Smooth muscle cell (in vitro differentiated cells): ENCODE measurements around the gene PRKCH. TPM values are rescaled to one million over a fixed set of nuclear protein-coding genes. Genes with fewer than 3 reads are reported as not detected.

Experiments
- DNase-seq: peaks from one replicate; lab custom pipeline; 2025; ENCODE audit not compliant: unreplicated experiment; lab: John Stamatoyannopoulos, UW
- H2AFZ ChIP-seq: fragments of 200-600 bp; sonication (generic); 2 replicates; pipeline ENCODE4 v1.6.0; 2016; ENCODE audit warnings: antibody characterized with exemption, low read depth, mild to moderate bottlenecking
- H3F3A ChIP-seq: fragments of 200-600 bp; sonication (generic); 2 replicates; pipeline ENCODE4 v1.6.0; 2017; ENCODE audit warnings: antibody characterized with exemption, low read depth
- H3K27ac ChIP-seq: fragments of 200-600 bp; sonication (generic); 2 replicates; pipeline ENCODE4 v1.5.1; 2016; ENCODE audit warnings: low read depth, mild to moderate bottlenecking
- H3K27me3 ChIP-seq: fragments of 200-600 bp; sonication (generic); 2 replicates; pipeline ENCODE4 v1.6.1; 2016; ENCODE audit warnings: low read depth, mild to moderate bottlenecking
- H3K36me3 ChIP-seq: fragments of 200-600 bp; sonication (generic); 2 replicates; pipeline ENCODE4 v1.5.1; 2016; ENCODE audit warnings: low read depth
- H3K4me1 ChIP-seq: fragments of 200-600 bp; sonication (generic); 2 replicates; pipeline ENCODE4 v1.5.1; 2016; ENCODE audit warnings: low read depth
- H3K4me2 ChIP-seq: fragments of 200-600 bp; sonication (generic); 2 replicates; pipeline ENCODE4 v1.6.0; 2016; ENCODE audit warnings: mild to moderate bottlenecking
- H3K4me3 ChIP-seq: fragments of 200-600 bp; sonication (generic); 2 replicates; pipeline ENCODE4 v1.5.1; 2016; ENCODE audit warnings: mild to moderate bottlenecking
- H3K79me2 ChIP-seq: fragments of 200-600 bp; sonication (generic); 2 replicates; pipeline ENCODE4 v1.6.0; 2016; ENCODE audit warnings: low read depth, mild to moderate bottlenecking
- H3K9ac ChIP-seq: fragments of 200-600 bp; sonication (generic); 2 replicates; pipeline ENCODE4 v1.6.0; 2016; ENCODE audit warnings: low read depth
- H3K9me3 ChIP-seq: fragments of 200-600 bp; sonication (generic); replicated peaks from 2 replicates; pipeline ENCODE4 v1.5.1; 2016; ENCODE audit warnings: low read depth
- H4K20me1 ChIP-seq: fragments of 200-600 bp; sonication (generic); 2 replicates; pipeline ENCODE4 v1.6.0; 2016; ENCODE audit warnings: low read depth
- WGBS: methylation state at CpG from one replicate; pipeline ENCODE4 v1.1.7; 2016; ENCODE audit warnings: low lambda C conversion rate; 5-methylcytosine and 5-hydroxymethylcytosine counted together
- polyA plus RNA-seq: library from polyadenylated mRNA; unstranded; fragments of >200 nt; fragmentation: Nextera tagmentation; extraction: Ambion mirVana; gene quantifications from 2 replicates; pipeline ENCODE4 v1.2.1, GENCODE V29; 2016
- total RNA-seq: library from RNA; depleted of rRNA; stranded (reverse); fragments of >200 nt; gene quantifications from 2 replicates; pipeline ENCODE4 v1.2.3, GENCODE V29; 2014
- TF ChIP-seq, protein P1 (sequence below): fragments of 200-600 bp; sonication (generic); IDR thresholded peaks from 2 replicates; pipeline ENCODE4 v1.5.1; 2017; ENCODE audit warnings: borderline replicate concordance, mild to moderate bottlenecking, antibody characterized with exemption; ENCODE audit not compliant: insufficient read depth, poor library complexity, severe bottlenecking

PRKCH gene
- total and polyA plus RNA-seq, 2 experiments from 2014 or later, result 1.5 to 7.6 TPM

DNA sequence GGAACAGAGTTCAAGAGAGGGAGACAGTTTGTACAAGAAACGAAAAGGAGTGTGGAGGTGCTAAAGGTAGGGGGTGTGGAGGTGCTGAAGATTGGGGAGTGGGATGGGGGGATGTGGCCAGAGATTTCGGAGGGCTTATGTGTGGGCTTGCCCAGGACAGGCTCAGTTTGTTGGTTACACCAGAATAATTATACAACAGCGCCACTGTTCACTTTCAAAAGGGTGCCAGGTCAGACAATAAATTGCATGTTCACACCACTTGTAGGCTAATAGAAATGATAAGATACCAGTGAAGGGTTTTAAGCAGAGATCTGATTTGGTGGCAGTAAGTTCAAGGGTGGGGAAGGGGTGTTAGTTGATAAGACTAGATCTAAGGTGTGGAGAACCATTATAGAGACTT lies 75.3 kb downstream of the PRKCH start:
- peaks cover 4% of the 10 kb centered on the region for H3K4me1 ChIP-seq
- H2AFZ ChIP-seq, result no peak overlapping the region
- no peaks in the 10 kb centered on the region for H3K9me3 ChIP-seq
- no peak overlapping the region for H3K4me3 ChIP-seq
- H3K27me3 ChIP-seq, result no peaks in the 10 kb centered on the region
- H3K36me3 ChIP-seq, result no peaks in the 10 kb centered on the region
- H3K9ac ChIP-seq, result no peak overlapping the region
- TF ChIP-seq, protein P1, sequence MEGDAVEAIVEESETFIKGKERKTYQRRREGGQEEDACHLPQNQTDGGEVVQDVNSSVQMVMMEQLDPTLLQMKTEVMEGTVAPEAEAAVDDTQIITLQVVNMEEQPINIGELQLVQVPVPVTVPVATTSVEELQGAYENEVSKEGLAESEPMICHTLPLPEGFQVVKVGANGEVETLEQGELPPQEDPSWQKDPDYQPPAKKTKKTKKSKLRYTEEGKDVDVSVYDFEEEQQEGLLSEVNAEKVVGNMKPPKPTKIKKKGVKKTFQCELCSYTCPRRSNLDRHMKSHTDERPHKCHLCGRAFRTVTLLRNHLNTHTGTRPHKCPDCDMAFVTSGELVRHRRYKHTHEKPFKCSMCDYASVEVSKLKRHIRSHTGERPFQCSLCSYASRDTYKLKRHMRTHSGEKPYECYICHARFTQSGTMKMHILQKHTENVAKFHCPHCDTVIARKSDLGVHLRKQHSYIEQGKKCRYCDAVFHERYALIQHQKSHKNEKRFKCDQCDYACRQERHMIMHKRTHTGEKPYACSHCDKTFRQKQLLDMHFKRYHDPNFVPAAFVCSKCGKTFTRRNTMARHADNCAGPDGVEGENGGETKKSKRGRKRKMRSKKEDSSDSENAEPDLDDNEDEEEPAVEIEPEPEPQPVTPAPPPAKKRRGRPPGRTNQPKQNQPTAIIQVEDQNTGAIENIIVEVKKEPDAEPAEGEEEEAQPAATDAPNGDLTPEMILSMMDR, result no peak
- H3F3A ChIP-seq, result no peaks in the 10 kb centered on the region
- no peak overlapping the region for H3K4me2 ChIP-seq
- WGBS, result 90% methylated on average over 3 of the region's 3 CpGs
- H3K27ac ChIP-seq, result no peak overlapping the region
- no peak for DNase-seq
- H3K79me2 ChIP-seq, result peaks cover 4% of the 10 kb centered on the region
- no peaks in the 10 kb centered on the region for H4K20me1 ChIP-seq

DNA sequence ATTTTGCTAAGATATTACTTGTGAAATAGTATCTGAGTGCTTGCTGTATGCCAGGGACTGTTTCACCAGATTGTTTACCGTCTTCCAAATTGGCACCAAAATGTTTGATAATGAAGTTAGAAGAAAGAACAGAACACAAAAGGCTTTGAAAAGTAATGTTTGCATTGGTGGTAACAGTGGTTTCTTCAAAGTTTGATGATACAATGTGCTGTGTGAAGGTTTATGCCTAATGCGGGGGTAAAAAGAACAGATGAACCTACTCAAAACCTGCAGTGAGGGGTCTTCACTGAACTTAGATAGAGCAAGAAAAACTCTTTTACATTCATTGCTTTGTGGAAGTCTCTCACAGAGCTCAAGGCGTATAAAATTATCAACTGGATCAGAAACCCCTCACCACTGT lies 76.2 kb downstream of the PRKCH start:
- 96% methylated on average over 3 of the region's 3 CpGs for WGBS
- TF ChIP-seq, protein P1, result no peak
- H3K4me2 ChIP-seq, result no peak overlapping the region
- no peak overlapping the region for H2AFZ ChIP-seq
- H3F3A ChIP-seq, result no peaks in the 10 kb centered on the region
- no peaks in the 10 kb centered on the region for H4K20me1 ChIP-seq
- no peaks in the 10 kb centered on the region for H3K9me3 ChIP-seq
- H3K4me1 ChIP-seq, result peaks cover 4% of the 10 kb centered on the region
- no peaks in the 10 kb centered on the region for H3K36me3 ChIP-seq
- H3K27me3 ChIP-seq, result no peaks in the 10 kb centered on the region
- H3K79me2 ChIP-seq, result peaks cover 4% of the 10 kb centered on the region
- no peak overlapping the region for H3K27ac ChIP-seq
- H3K4me3 ChIP-seq, result no peak overlapping the region
- no peak for DNase-seq
- no peak overlapping the region for H3K9ac ChIP-seq

DNA sequence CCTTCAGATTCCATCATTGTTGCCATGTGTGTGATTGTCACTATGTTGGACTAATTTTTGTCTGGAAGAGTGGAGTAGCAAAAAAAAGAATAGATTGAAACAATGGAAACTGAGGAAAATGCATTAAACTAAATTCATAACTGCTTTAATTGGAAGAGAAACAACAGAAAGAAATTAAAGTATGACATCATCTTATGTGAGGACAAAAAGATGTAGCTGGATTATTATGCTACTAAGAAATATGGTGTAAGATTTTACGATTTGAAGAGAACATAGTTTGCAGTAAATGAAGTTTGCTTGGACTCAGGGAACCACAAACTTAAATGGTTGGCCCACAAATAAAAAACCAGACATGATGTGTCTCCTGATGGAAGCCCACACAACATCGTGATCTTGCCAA lies 76.8 kb downstream of the PRKCH start:
- no peak for DNase-seq
- Histone ChIP-seq H3K27me3 (no peaks in the 10 kb centered on the region), H3K4me3 (no peak overlapping the region), H3K79me2 (peaks cover under 1% of the 10 kb centered on the region), H3K4me1 (no peaks in the 10 kb centered on the region), H3K27ac (no peak overlapping the region), H3K36me3 (no peaks in the 10 kb centered on the region), H4K20me1 (no peaks in the 10 kb centered on the region), H3K4me2 (no peak overlapping the region), H3K9ac (no peak overlapping the region), H3F3A (no peaks in the 10 kb centered on the region), H2AFZ (no peak overlapping the region), H3K9me3 (no peaks in the 10 kb centered on the region)
- WGBS, result 94% methylated on average over 2 of the region's 2 CpGs
- TF ChIP-seq, protein P1, result no peak

DNA sequence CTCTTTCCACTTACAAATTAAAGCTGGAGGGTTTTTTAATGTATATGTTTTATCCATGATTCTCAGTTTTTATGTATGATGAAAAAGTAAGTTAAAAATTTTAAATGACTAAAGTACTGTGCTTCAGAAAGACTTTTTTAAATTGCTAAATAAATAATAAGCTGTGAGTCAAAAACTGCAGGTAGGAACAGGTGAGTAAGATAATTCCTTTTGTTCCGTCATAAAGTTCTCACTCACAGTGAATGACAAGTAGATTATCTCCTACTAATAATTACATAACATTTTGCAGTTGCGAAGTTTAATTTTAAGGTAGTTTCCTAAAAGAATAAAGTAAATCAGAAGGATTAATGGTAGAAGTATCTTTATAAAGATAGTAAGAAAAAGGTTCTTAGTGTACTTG lies 78.0 kb downstream of the PRKCH start:
- 80% methylated on average over 2 of the region's 2 CpGs for WGBS
- no peak overlapping the region for H3K27ac ChIP-seq

More for the DNA sequence above, 78.0 kb downstream of the PRKCH start:
- Histone ChIP-seq H3K9ac (no peak overlapping the region), H3K4me3 (no peak overlapping the region), H3K9me3 (no peaks in the 10 kb centered on the region), H3F3A (no peaks in the 10 kb centered on the region), H3K27me3 (no peaks in the 10 kb centered on the region), H4K20me1 (no peaks in the 10 kb centered on the region), H2AFZ (no peak overlapping the region), H3K79me2 (no peaks in the 10 kb centered on the region), H3K4me2 (no peak overlapping the region), H3K36me3 (no peaks in the 10 kb centered on the region), H3K4me1 (no peaks in the 10 kb centered on the region)
- TF ChIP-seq, protein P1, result no peak
- DNase-seq, result no peak
